GM18870 (cell line): ENCODE data around the gene ACSS3.

Experiments used
- ATAC-seq: cut with Tn5 transposase; IDR thresholded peaks from one replicate; pipeline ENCODE4 v1.9.1; 2021; ENCODE audit warnings: moderate library complexity; ENCODE audit not compliant: unreplicated experiment

Gene ACSS3

GRCh38 chr12:81288651-81289050, 210.8 kb downstream of the ACSS3 start:
- ATAC-seq, result no peak

DNA sequence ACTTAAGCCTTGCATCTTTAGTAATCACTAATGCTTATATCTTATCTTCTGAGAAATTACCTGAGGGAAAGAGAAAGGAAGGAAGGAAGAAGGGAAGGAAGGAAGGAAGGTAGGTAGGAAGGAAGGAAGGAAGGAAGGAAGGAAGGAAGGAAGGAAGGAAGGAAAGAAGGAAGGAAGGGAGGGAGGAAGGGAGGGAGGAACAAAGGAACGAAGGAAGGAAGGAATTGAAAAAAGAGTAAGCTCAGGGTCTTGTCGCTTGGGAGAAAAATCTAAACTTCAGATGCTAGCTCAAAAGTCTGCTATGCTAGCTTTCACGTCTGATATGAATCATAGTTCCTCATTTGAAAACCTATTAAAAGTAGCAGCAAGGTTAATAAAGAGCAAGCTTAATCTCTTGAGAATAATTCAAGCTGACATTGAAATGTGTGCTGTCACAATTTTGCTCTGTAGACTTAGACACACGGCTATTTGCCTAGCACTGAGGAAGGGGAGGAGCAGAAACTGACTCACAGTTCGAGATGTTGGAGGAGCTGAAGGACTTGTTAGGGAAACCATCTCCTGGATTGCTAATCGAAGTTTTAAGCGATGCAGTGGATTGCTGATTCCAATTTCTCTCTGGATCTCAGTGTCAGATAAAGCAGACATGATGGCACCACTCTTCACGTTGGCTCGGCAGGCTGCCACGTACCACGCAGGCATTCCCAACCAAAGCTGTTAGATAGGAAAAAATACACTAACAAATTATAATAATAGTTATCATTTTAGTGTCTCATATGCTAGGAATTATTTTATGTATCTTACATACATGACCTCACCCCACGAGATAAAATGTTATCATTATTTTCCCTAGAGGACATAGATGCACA, 216.7 kb downstream of the ACSS3 start:
- no peak for ATAC-seq

DNA sequence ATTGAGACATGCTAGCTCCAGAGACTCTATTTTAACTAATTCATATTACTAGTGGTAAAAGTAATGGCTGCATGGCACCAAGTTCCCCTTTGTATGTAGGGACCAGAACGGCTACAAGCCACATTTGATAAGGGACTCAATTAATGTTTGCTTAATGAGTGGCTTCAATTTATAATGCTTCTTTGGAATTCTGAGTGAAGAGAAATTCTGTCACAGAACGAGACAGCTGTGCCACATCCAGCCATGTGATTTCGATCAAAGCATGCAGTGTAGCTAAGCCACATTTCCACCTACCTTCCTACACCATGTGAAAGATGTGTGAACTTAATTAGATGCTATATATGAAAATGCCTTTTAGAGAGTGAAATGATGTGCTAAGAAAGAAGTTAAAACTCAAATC, 217.4 kb downstream of the ACSS3 start:
- no peak for ATAC-seq

GRCh38 chr12:81296556-81297305, 218.9 kb downstream of the ACSS3 start:
- no peak for ATAC-seq

- no peak for ATAC-seq
These were observed 219.7 kb downstream of the ACSS3 start for GRCh38 chr12:81297601-81298000.

DNA sequence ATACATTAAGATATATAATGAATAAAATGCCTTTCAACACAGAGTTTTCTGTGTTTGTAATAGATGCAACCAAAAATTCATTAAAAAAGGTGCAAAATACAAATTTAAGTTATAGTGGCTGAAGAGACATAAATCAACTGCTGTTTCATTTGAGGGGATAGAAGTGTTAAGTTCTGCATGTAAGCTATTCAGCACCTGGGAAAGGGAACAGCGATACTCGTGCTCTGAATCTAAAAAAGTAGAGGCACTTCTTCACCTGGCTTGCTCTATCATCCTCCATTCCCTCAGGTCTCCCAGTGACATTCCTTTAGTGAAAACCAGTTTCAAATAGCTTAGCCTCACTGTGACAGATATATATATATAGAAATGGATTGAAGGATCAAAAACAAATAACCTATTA, 222.6 kb downstream of the ACSS3 start:
- no peak for ATAC-seq

GRCh38 chr12:81303935-81304334, 226.1 kb downstream of the ACSS3 start:
- ATAC-seq, result no peak
